ENCODE results near the gene TTLL10. TPM values are rescaled to one million over a fixed set of nuclear protein-coding genes. Genes with fewer than 3 reads are reported as not detected.

Gene TTLL10
- total RNA-seq, 1 experiment from 2014 or later: not detected

DNA sequence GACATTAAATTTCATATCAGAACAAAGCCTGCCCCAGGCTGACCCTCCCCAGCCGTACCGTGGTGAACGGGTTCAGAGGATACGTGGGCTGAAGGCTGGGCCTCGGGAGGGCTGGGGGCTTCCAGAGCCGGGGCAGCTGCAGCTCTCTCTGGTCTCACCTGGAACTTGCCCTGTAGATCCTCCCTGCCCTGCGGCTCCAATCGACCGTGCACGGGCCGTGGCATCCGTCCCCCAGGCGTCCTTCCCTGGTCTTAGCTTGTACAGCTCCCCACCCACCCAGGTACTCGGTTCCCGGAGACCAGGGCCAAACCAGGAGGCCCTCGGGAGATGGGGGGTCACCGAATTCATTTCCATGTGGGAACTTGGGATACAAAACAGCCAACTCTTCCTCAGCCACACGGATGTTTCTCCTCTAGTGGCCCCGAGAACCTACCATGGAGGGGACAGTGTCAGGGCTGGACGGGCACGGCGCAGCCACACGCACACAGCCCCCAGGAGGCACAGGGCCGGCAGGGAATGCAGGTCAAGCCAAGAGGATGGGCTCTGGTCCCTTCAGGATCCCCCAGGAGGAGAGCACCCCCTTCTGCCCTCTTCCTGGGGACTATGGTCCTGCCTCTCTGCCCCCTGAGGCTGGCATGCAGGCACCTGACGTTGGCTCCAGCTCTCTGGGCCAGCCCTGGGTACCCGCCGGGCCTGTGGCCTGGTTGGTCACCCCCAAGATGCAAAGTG lies 61.5 kb downstream of the TTLL10 start:
- Mint-ChIP-seq H3K4me3 (ENCODE audit: unreplicated experiment) (no peak overlapping the region), H3K9me3 (ENCODE audit: unreplicated experiment) (no peaks in the 10 kb centered on the region), H3K36me3 (ENCODE audit: insufficient read depth, unreplicated experiment) (peaks cover 10% of the 10 kb centered on the region), H3K27ac (ENCODE audit: low read depth, unreplicated experiment) (no peak overlapping the region), H3K4me1 (ENCODE audit: insufficient read depth, unreplicated experiment) (no peaks in the 10 kb centered on the region), H3K27me3 (ENCODE audit: insufficient read depth, unreplicated experiment) (no peaks in the 10 kb centered on the region)
- ChIA-PET POLR2A (no interaction called here), CTCF (no interaction called here)
- no TSS peak for BruUV-seq (replicated peaks)
- DNase-seq (ENCODE audit: unreplicated experiment): no peak
- TF ChIP-seq, protein P1, sequence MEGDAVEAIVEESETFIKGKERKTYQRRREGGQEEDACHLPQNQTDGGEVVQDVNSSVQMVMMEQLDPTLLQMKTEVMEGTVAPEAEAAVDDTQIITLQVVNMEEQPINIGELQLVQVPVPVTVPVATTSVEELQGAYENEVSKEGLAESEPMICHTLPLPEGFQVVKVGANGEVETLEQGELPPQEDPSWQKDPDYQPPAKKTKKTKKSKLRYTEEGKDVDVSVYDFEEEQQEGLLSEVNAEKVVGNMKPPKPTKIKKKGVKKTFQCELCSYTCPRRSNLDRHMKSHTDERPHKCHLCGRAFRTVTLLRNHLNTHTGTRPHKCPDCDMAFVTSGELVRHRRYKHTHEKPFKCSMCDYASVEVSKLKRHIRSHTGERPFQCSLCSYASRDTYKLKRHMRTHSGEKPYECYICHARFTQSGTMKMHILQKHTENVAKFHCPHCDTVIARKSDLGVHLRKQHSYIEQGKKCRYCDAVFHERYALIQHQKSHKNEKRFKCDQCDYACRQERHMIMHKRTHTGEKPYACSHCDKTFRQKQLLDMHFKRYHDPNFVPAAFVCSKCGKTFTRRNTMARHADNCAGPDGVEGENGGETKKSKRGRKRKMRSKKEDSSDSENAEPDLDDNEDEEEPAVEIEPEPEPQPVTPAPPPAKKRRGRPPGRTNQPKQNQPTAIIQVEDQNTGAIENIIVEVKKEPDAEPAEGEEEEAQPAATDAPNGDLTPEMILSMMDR (IDR thresholded peaks at IDR 0.05; ENCODE audit: unreplicated experiment): no peak
- intact Hi-C loops (cut with micrococcal nuclease): no loop called here

DNA sequence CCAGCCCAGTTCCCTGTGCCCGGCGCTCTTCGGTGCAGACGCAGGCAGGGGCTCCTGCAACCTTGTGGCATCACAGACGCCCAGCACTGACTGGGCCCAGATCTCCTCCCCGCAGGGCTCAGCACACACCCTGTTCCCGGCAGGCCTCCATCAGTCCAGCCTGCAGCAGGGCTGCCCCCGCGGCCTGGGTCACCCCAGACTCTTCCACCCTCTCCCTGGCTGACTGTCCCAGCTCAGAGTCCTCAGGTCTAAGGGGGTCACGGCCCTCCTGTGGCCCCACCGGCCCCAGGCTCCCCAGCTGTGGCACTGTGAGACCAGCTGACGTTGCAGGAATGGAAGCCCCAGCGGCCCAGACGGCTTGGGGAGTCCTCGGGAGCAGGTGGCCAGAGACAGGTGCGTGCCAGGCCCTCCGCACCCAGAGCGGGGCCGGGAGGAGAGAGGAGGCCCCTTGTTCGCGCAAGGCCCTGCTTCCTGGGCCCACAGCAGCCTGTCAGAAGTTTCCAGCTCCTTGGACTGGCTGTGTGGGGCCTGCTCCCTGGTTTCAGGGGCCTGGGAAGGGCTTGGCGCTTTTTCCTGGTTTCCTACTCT lies 62.6 kb downstream of the TTLL10 start:
- intact Hi-C loops (cut with micrococcal nuclease): no loop called here
- DNase-seq (ENCODE audit: unreplicated experiment): no peak
- Mint-ChIP-seq H3K27me3 (ENCODE audit: insufficient read depth, unreplicated experiment) (no peaks in the 10 kb centered on the region), H3K27ac (ENCODE audit: low read depth, unreplicated experiment) (no peak overlapping the region), H3K4me1 (ENCODE audit: insufficient read depth, unreplicated experiment) (no peaks in the 10 kb centered on the region), H3K4me3 (ENCODE audit: unreplicated experiment) (no peak overlapping the region), H3K36me3 (ENCODE audit: insufficient read depth, unreplicated experiment) (peaks cover 10% of the 10 kb centered on the region), H3K9me3 (ENCODE audit: unreplicated experiment) (no peaks in the 10 kb centered on the region)
- POLR2A ChIA-PET: no interaction called here
- BruUV-seq (replicated peaks): no TSS peak
- TF ChIP-seq, protein P1 (IDR thresholded peaks at IDR 0.05; ENCODE audit: unreplicated experiment): no peak
- CTCF ChIA-PET: no interaction called here

DNA sequence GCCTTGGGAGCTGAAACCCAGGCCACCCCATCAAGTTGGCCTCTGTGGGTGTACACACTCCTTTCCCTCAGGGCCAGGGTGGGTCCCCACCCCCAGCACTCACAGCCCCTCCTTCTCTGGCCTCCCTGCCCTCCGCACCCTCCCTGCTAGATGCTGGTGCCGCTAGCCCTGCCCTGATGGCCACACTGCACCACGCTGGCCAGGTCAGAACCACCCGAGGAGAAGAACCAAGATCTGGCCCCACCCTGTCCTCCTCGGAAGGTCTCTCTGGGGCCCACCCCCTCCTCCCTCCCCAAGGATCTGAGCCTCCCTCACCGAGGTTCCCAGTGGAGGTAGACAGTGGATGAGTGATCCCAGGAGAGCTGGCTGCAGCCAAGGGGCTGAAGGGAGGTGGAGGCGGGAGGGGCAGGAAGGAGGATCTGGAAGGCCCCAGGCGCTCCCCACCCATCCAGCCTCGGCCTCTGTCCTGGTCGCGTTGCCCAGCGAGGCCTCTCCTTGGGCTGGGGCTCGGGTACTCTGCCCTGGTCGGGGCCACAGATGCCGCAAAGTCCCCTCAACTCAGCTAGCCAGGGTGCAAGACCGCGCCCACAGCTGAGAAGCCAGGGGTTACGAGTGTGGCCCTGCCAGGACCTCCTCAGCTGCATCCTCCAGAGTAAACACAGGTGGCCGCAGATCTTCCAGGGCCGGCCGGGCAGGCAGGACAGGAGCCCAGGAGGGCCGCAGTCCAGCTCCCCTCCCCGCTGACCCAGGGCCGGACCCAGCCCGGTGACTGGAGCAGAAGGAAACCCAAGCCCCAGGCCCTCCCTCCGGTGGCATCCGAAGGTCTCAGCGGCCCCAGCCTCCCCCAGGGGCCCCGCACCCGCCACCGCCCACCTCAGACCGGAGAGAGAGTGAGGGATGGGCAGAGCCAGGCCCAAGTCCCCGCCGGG lies 63.5 kb downstream of the TTLL10 start:
- TF ChIP-seq, protein P1 (IDR thresholded peaks at IDR 0.05; ENCODE audit: unreplicated experiment): no peak
- ChIA-PET CTCF (no interaction called here), POLR2A (no interaction called here)
- Mint-ChIP-seq H3K27me3 (ENCODE audit: insufficient read depth, unreplicated experiment) (no peaks in the 10 kb centered on the region), H3K4me3 (ENCODE audit: unreplicated experiment) (no peak overlapping the region), H3K4me1 (ENCODE audit: insufficient read depth, unreplicated experiment) (no peaks in the 10 kb centered on the region), H3K36me3 (ENCODE audit: insufficient read depth, unreplicated experiment) (peaks cover 10% of the 10 kb centered on the region), H3K27ac (ENCODE audit: low read depth, unreplicated experiment) (no peak overlapping the region), H3K9me3 (ENCODE audit: unreplicated experiment) (no peaks in the 10 kb centered on the region)
- no peak for DNase-seq (ENCODE audit: unreplicated experiment)
- intact Hi-C loops (cut with micrococcal nuclease): no loop called here
- no TSS peak for BruUV-seq (replicated peaks)
